CD8-positive, alpha-beta memory T cell (primary cell): ENCODE data around the gene ADAT1. TPM values are rescaled to one million over a fixed set of nuclear protein-coding genes. Genes with fewer than 3 reads are reported as not detected.
A peak's percentile ranks its signal among the peaks of the same experiment; 100 is the strongest.

ENCODE experiments used
- CTCF ChIA-PET: fragments of 350-600 bp; sonication (Branson Sonifier 250); formaldehyde crosslinking; loops from one replicate; lab custom pipeline; 2021; ENCODE audit warnings: antibody characterized with exemption; lab: Charles Lee
- POLR2A ChIA-PET: fragments of 350-600 bp; sonication (Branson Sonifier 250); formaldehyde crosslinking; loops from one replicate; lab custom pipeline; 2021; ENCODE audit warnings: antibody characterized with exemption; lab: Charles Lee
- DNase-seq, 5 donors: peaks; one replicate each; pipeline versions ENCODE4 v3.0.0 to v3.0.0-alpha.2; 2020 to 2022; ENCODE audit warnings: mixed read lengths in 1 of 5
- H3K27ac ChIP-seq: one replicate; pipeline ENCODE4 v1.7.0; 2013; ENCODE audit warnings: low read depth, mild to moderate bottlenecking, low read length, moderate library complexity
- H3K27me3 ChIP-seq: 2 replicates; pipeline ENCODE4 v1.7.0; 2013; ENCODE audit warnings: low read length, mild to moderate bottlenecking; ENCODE audit not compliant: insufficient read depth, poor library complexity, severe bottlenecking
- H3K36me3 ChIP-seq: 2 replicates; pipeline ENCODE4 v1.7.0; 2013; ENCODE audit warnings: mild to moderate bottlenecking, low read length, moderate library complexity; ENCODE audit not compliant: insufficient read depth
- H3K4me1 ChIP-seq: 2 replicates; pipeline ENCODE4 v1.7.0; 2013; ENCODE audit warnings: mild to moderate bottlenecking, low read length, moderate library complexity; ENCODE audit not compliant: insufficient read depth
- H3K4me3 ChIP-seq: 2 replicates; pipeline ENCODE4 v1.7.0; 2013; ENCODE audit warnings: mild to moderate bottlenecking, low read length
- H3K9me3 ChIP-seq: 2 replicates; pipeline ENCODE4 v1.7.0; 2013; ENCODE audit warnings: mild to moderate bottlenecking, low read length
- H3K27ac Mint-ChIP-seq, 8 donors: one replicate each; pipeline ENCODE4 v1.8.0; 2020 to 2021; ENCODE audit warnings: mixed read lengths in 8 of 8, mild to moderate bottlenecking in 6 of 8, inconsistent platforms in 3 of 8, moderate library complexity in 3 of 8
- H3K27me3 Mint-ChIP-seq, 2 donors: one replicate each; pipeline ENCODE4 v1.8.0; 2020 to 2021; ENCODE audit warnings: mixed read lengths in 2 of 2, mild to moderate bottlenecking in 1 of 2, moderate library complexity in 1 of 2
- H3K36me3 Mint-ChIP-seq, 3 donors: one replicate each; pipeline ENCODE4 v1.8.0; 2020 to 2021; ENCODE audit warnings: mixed read lengths in 3 of 3, inconsistent platforms in 1 of 3, mild to moderate bottlenecking in 1 of 3
- H3K4me1 Mint-ChIP-seq, 3 donors: one replicate each; pipeline ENCODE4 v1.8.0; 2020 to 2021; ENCODE audit warnings: mixed read lengths in 3 of 3, inconsistent platforms in 1 of 3, mild to moderate bottlenecking in 1 of 3
- H3K4me3 Mint-ChIP-seq, 7 donors: one replicate each; pipeline ENCODE4 v1.8.0; 2020 to 2021; ENCODE audit warnings: mixed read lengths in 7 of 7, mild to moderate bottlenecking in 6 of 7, moderate library complexity in 4 of 7, inconsistent platforms in 2 of 7
- H3K9me3 Mint-ChIP-seq, 5 donors: one replicate each; pipeline ENCODE4 v1.8.0; 2020 to 2022; ENCODE audit warnings: mixed read lengths in 5 of 5, mild to moderate bottlenecking in 3 of 5, moderate library complexity in 2 of 5, inconsistent platforms in 1 of 5
- polyA plus RNA-seq: library from polyadenylated mRNA; unstranded; fragments of 300-500 nt; fragmentation: Illumina TruSeq; gene quantifications from one replicate; pipeline ENCODE4 v1.2.3, GENCODE V29; 2021
- total RNA-seq, 2 experiments: library from RNA; stranded (reverse); gene quantifications; one replicate each; pipeline ENCODE4 v1.2.3, GENCODE V29; 2021

Gene ADAT1
- total and polyA plus RNA-seq, 3 experiments from 2014 or later = 57.9 to 70.5 (median 59.8) TPM

- peaks cover 77% of the 10 kb centered on the region for H3K4me1 ChIP-seq
- H3K27me3 ChIP-seq = no peaks in the 10 kb centered on the region
- Mint-ChIP-seq H3K27me3 (peaks cover 0 to 2% of the 10 kb centered on the region in 2 donors), H3K4me3 (peak overlapping the region; percentile 27 to 96 (median 51)), H3K36me3 (peaks cover 17 to 64% (median 19%) of the 10 kb centered on the region in 3 donors), H3K4me1 (peaks cover 72 to 91% (median 84%) of the 10 kb centered on the region in 3 donors), H3K9me3 (peaks cover 0 to 3% (median 0%) of the 10 kb centered on the region in 5 donors), H3K27ac (peak overlapping the region; percentile 82 to 100 (median 96))
- no peak for DNase-seq
- H3K9me3 ChIP-seq = no peaks in the 10 kb centered on the region
- H3K4me3 ChIP-seq = no peak overlapping the region
- POLR2A ChIA-PET = interaction anchor here (1.8 to 4.5 kb wide), 2 partner anchors 30 to 102 kb away, joined by 16 to 35 read pairs; partner anchors contain the start of genes KARS1 and TERF2IP
- H3K27ac ChIP-seq = no peak overlapping the region
- CTCF ChIA-PET = interaction anchor here (0.9 to 1.7 kb wide), 5 partner anchors 29 to 185 kb away, joined by 3 to 13 read pairs (median 3); partner anchors contain the start of genes CFDP1, KARS1 and TERF2IP
- H3K36me3 ChIP-seq = peaks cover 32% of the 10 kb centered on the region
Measured at GRCh38 chr16:75618780-75619179, 4.3 kb downstream of the ADAT1 start.

GRCh38 chr16:75617121-75617520 lies 6.0 kb downstream of the ADAT1 start:
- no peaks in the 10 kb centered on the region for H3K9me3 ChIP-seq
- peaks cover 74% of the 10 kb centered on the region for H3K4me1 ChIP-seq
- H3K27me3 ChIP-seq = no peaks in the 10 kb centered on the region
- peaks cover 44% of the 10 kb centered on the region for H3K36me3 ChIP-seq
- H3K4me3 Mint-ChIP-seq = peak overlapping the region; percentile 65 to 89 (median 75)
- CTCF ChIA-PET = interaction anchor here (0.7 to 1.9 kb wide), 3 partner anchors 31 to 552 kb away, joined by 3 to 5 read pairs (median 5); partner anchors contain the start of genes KARS1 and TERF2IP
- H3K27ac Mint-ChIP-seq = peak overlapping the region; percentile 81 to 100 (median 97)
- peaks cover 0 to 2% of the 10 kb centered on the region in 2 donors for H3K27me3 Mint-ChIP-seq
- peaks cover 22 to 72% (median 25%) of the 10 kb centered on the region in 3 donors for H3K36me3 Mint-ChIP-seq
- no peak overlapping the region for H3K4me3 ChIP-seq
- H3K4me1 Mint-ChIP-seq = peaks cover 66 to 89% (median 81%) of the 10 kb centered on the region in 3 donors
- POLR2A ChIA-PET = interaction anchor here (4.5 kb wide), 1 partner anchor 31 kb away, joined by 35 read pairs; the partner anchor contains the start of genes KARS1 and TERF2IP
- H3K27ac ChIP-seq = peak overlapping the region; percentile 52
- no peak for DNase-seq
- H3K9me3 Mint-ChIP-seq = peaks cover 0 to 3% (median 0%) of the 10 kb centered on the region in 5 donors

GRCh38 chr16:75616521-75617010 lies 6.5 kb downstream of the ADAT1 start:
- Histone ChIP-seq H3K4me3 (no peak overlapping the region), H3K27ac (peak overlapping the region; percentile 52), H3K27me3 (no peaks in the 10 kb centered on the region), H3K36me3 (peaks cover 47% of the 10 kb centered on the region), H3K4me1 (peaks cover 68% of the 10 kb centered on the region), H3K9me3 (no peaks in the 10 kb centered on the region)
- peaks cover 62 to 86% (median 77%) of the 10 kb centered on the region in 3 donors for H3K4me1 Mint-ChIP-seq
- H3K36me3 Mint-ChIP-seq = peaks cover 23 to 74% (median 27%) of the 10 kb centered on the region in 3 donors
- H3K4me3 Mint-ChIP-seq = peak overlapping the region; percentile 65 to 89 (median 75)
- ChIA-PET CTCF (interaction anchor here (1.5 to 2.1 kb wide), 4 partner anchors 31 to 99 kb away, joined by 5 to 11 read pairs (median 8); partner anchors contain the start of genes GABARAPL2, KARS1 and TERF2IP), POLR2A (interaction anchor here (1.0 to 4.5 kb wide), 4 partner anchors 32 to 100 kb away, joined by 3 to 35 read pairs (median 4); partner anchors contain the start of genes GABARAPL2, KARS1 and TERF2IP)
- peak overlapping the region; percentile 81 to 100 (median 97) for H3K27ac Mint-ChIP-seq
- H3K27me3 Mint-ChIP-seq = peaks cover 0 to 2% of the 10 kb centered on the region in 2 donors
- peak in 1 of 5 donors; percentile 64 for DNase-seq
- H3K9me3 Mint-ChIP-seq = peaks cover 0 to 3% (median 0%) of the 10 kb centered on the region in 5 donors

GRCh38 chr16:75615619-75616018 lies 7.5 kb downstream of the ADAT1 start:
- H3K36me3 Mint-ChIP-seq = peaks cover 23 to 79% (median 27%) of the 10 kb centered on the region in 3 donors
- Histone ChIP-seq H3K4me1 (peaks cover 59% of the 10 kb centered on the region), H3K27ac (peak overlapping the region; percentile 52), H3K9me3 (no peaks in the 10 kb centered on the region), H3K4me3 (no peak overlapping the region), H3K36me3 (peaks cover 50% of the 10 kb centered on the region), H3K27me3 (no peaks in the 10 kb centered on the region)
- H3K9me3 Mint-ChIP-seq = peaks cover 0 to 3% (median 0%) of the 10 kb centered on the region in 5 donors
- POLR2A ChIA-PET = interaction anchor here (0.6 to 4.5 kb wide), 8 partner anchors 11 to 153 kb away, joined by 3 to 35 read pairs (median 4); partner anchors contain the start of genes GABARAPL2, KARS1 and TERF2IP
- H3K4me3 Mint-ChIP-seq = peak overlapping the region; percentile 65 to 89 (median 75)
- peak overlapping the region; percentile 81 to 100 (median 97) for H3K27ac Mint-ChIP-seq
- peaks cover 0 to 2% of the 10 kb centered on the region in 2 donors for H3K27me3 Mint-ChIP-seq
- peaks cover 52 to 76% (median 68%) of the 10 kb centered on the region in 3 donors for H3K4me1 Mint-ChIP-seq
- no peak for DNase-seq
- CTCF ChIA-PET = interaction anchor here (0.7 to 2.1 kb wide), 7 partner anchors 9 to 98 kb away, joined by 3 to 11 read pairs (median 4); partner anchors contain the start of genes GABARAPL2, KARS1 and TERF2IP

GRCh38 chr16:75614066-75614897 lies 8.8 kb downstream of the ADAT1 start:
- peak overlapping the region in 4 of 7 donors; percentile 11 to 36 (median 14) for H3K4me3 Mint-ChIP-seq
- DNase-seq = no peak
- H3K27me3 ChIP-seq = no peaks in the 10 kb centered on the region
- H3K27ac ChIP-seq = peak overlapping the region; percentile 6
- H3K36me3 ChIP-seq = peaks cover 53% of the 10 kb centered on the region
- no peaks in the 10 kb centered on the region for H3K9me3 Mint-ChIP-seq
- peaks cover 0 to 2% of the 10 kb centered on the region in 2 donors for H3K27me3 Mint-ChIP-seq
- H3K4me1 ChIP-seq = peaks cover 45% of the 10 kb centered on the region
- no peaks in the 10 kb centered on the region for H3K9me3 ChIP-seq
- POLR2A ChIA-PET = interaction anchor here (4.5 kb wide), 1 partner anchor 34 kb away, joined by 35 read pairs; the partner anchor contains the start of genes KARS1 and TERF2IP
- no peak overlapping the region for H3K4me3 ChIP-seq
- CTCF ChIA-PET = interaction anchor here (1.6 to 2.6 kb wide), 3 partner anchors 19 to 97 kb away, joined by 4 to 10 read pairs (median 9); no protein-coding TSS in a partner anchor
- peak overlapping the region; percentile 23 to 97 (median 72) for H3K27ac Mint-ChIP-seq
- H3K36me3 Mint-ChIP-seq = peaks cover 18 to 81% (median 21%) of the 10 kb centered on the region in 3 donors
- peaks cover 45 to 75% (median 61%) of the 10 kb centered on the region in 3 donors for H3K4me1 Mint-ChIP-seq

GRCh38 chr16:75606507-75606906 lies 16.6 kb downstream of the ADAT1 start:
- H3K4me3 Mint-ChIP-seq = no peak overlapping the region
- ChIA-PET CTCF (interaction anchor here (1.0 to 1.1 kb wide), 2 partner anchors 9 to 13 kb away, joined by 3 read pairs; no protein-coding TSS in a partner anchor), POLR2A (interaction anchor here (0.6 kb wide), 1 partner anchor 35 kb away, joined by 4 read pairs; no protein-coding TSS in a partner anchor)
- peaks cover 28 to 86% (median 29%) of the 10 kb centered on the region in 3 donors for H3K36me3 Mint-ChIP-seq
- H3K27me3 Mint-ChIP-seq = no peaks in the 10 kb centered on the region
- peak overlapping the region in 3 of 8 donors; percentile 12 to 79 (median 74) for H3K27ac Mint-ChIP-seq
- H3K4me1 Mint-ChIP-seq = peaks cover 9 to 34% (median 28%) of the 10 kb centered on the region in 3 donors
- Histone ChIP-seq H3K27ac (no peak overlapping the region), H3K9me3 (no peaks in the 10 kb centered on the region), H3K27me3 (no peaks in the 10 kb centered on the region), H3K36me3 (peaks cover 66% of the 10 kb centered on the region), H3K4me1 (no peaks in the 10 kb centered on the region), H3K4me3 (no peak overlapping the region)
- H3K9me3 Mint-ChIP-seq = peaks cover 0 to 9% (median 6%) of the 10 kb centered on the region in 5 donors
- DNase-seq = no peak

- ChIA-PET POLR2A (interaction anchor here (0.7 kb wide), 1 partner anchor 12 kb away, joined by 3 read pairs; no protein-coding TSS in a partner anchor), CTCF (interaction anchor here (1.1 kb wide), 1 partner anchor 33 kb away, joined by 3 read pairs; no protein-coding TSS in a partner anchor)
- peaks cover 0 to 9% (median 6%) of the 10 kb centered on the region in 5 donors for H3K9me3 Mint-ChIP-seq
- DNase-seq = no peak
- Histone ChIP-seq H3K36me3 (peaks cover 57% of the 10 kb centered on the region), H3K4me1 (no peaks in the 10 kb centered on the region), H3K27me3 (no peaks in the 10 kb centered on the region), H3K9me3 (no peaks in the 10 kb centered on the region), H3K27ac (no peak overlapping the region), H3K4me3 (no peak overlapping the region)
- H3K27me3 Mint-ChIP-seq = no peaks in the 10 kb centered on the region
- H3K4me1 Mint-ChIP-seq = peaks cover 5 to 14% (median 13%) of the 10 kb centered on the region in 3 donors
- peaks cover 36 to 81% (median 36%) of the 10 kb centered on the region in 3 donors for H3K36me3 Mint-ChIP-seq
- peak overlapping the region in 1 of 7 donors; percentile 59 for H3K4me3 Mint-ChIP-seq
- peak overlapping the region in 2 of 8 donors; percentile 41 to 66 for H3K27ac Mint-ChIP-seq
Measured at GRCh38 chr16:75603241-75603640, 19.8 kb downstream of the ADAT1 start.
